HG02571 (cell line): ENCODE results near the gene CSHL1.
"Not testable (repeated sequence)": the region's sequence is repeated elsewhere in the genome, so short reads cannot be mapped to it uniquely, and the experiment has no call there.

Experiments used
- ATAC-seq: cut with Tn5 transposase; IDR thresholded peaks from one replicate; pipeline ENCODE4 v1.9.1; 2021; ENCODE audit warnings: mild to moderate bottlenecking, moderate library complexity; ENCODE audit not compliant: unreplicated experiment

The CSHL1 gene

GRCh38 chr17:63920050-63920449 is 9.0 kb upstream of the CSHL1 start:
- not testable (repeated sequence) for ATAC-seq

- peak; percentile 58 for ATAC-seq
These were observed 8.3 kb upstream of the CSHL1 start for GRCh38 chr17:63919311-63919723.

- ATAC-seq, result not testable (repeated sequence)
These were observed 7.8 kb upstream of the CSHL1 start, which contains the start of gene GH1 for GRCh38 chr17:63918789-63919305. Gene GH1, minus strand, starts transcription at chr17:63918839. Its CDS starts 63 bp downstream, at chr17:63918776.

GRCh38 chr17:63918305-63918704 is 7.2 kb upstream of the CSHL1 start:
- no peak for ATAC-seq

GRCh38 chr17:63917646-63918045 is 6.6 kb upstream of the CSHL1 start:
- ATAC-seq, result no peak

- not testable (repeated sequence) for ATAC-seq
These were observed 6.1 kb upstream of the CSHL1 start for GRCh38 chr17:63917206-63917605.

- ATAC-seq, result no peak
These were observed 5.6 kb upstream of the CSHL1 start for GRCh38 chr17:63916566-63917185.

- ATAC-seq, result not testable (repeated sequence)
These were observed 4.7 kb upstream of the CSHL1 start for GRCh38 chr17:63915753-63916152.

GRCh38 chr17:63914471-63914870 is 3.4 kb upstream of the CSHL1 start:
- no peak for ATAC-seq

GRCh38 chr17:63911657-63912100 is 621 bp upstream of the CSHL1 start:
- ATAC-seq, result no peak

- ATAC-seq, result no peak
These were observed 962 bp downstream of the CSHL1 start for GRCh38 chr17:63910096-63910495.

- ATAC-seq, result not testable (repeated sequence)
These were observed 1.5 kb downstream of the CSHL1 start for GRCh38 chr17:63909586-63909985.

GRCh38 chr17:63907161-63907778 is 3.8 kb downstream of the CSHL1 start:
- ATAC-seq, result not testable (repeated sequence)

GRCh38 chr17:63904796-63905195 is 6.3 kb downstream of the CSHL1 start:
- not testable (repeated sequence) for ATAC-seq

GRCh38 chr17:63903787-63904201 is 7.3 kb downstream of the CSHL1 start:
- ATAC-seq, result not testable (repeated sequence)

GRCh38 chr17:63901971-63902370 is 9.1 kb downstream of the CSHL1 start:
- not testable (repeated sequence) for ATAC-seq

GRCh38 chr17:63898899-63899798 is 11.9 kb downstream of the CSHL1 start:
- ATAC-seq, result not testable (repeated sequence)

GRCh38 chr17:63896524-63897354 is 14.3 kb downstream of the CSHL1 start, which contains the start of gene CSH1:
Gene CSH1, minus strand, starts transcription at chr17:63896574. Its CDS starts 63 bp downstream, at chr17:63896511.
- ATAC-seq, result not testable (repeated sequence)

GRCh38 chr17:63894821-63895220 is 16.2 kb downstream of the CSHL1 start:
- ATAC-seq, result not testable (repeated sequence)

GRCh38 chr17:63894021-63894420 is 17.0 kb downstream of the CSHL1 start:
- ATAC-seq, result not testable (repeated sequence)
